ENCODE measurements around the gene DAG1. TPM values are rescaled to one million over a fixed set of nuclear protein-coding genes. Genes with fewer than 3 reads are reported as not detected.

Gene DAG1
- total and polyA plus RNA-seq, 10 of the 15 experiments (the other 5 are each of a cell fraction or from before 2014, with no cell fraction given): 0.33 to 16.3 (median 9.2) TPM

DNA sequence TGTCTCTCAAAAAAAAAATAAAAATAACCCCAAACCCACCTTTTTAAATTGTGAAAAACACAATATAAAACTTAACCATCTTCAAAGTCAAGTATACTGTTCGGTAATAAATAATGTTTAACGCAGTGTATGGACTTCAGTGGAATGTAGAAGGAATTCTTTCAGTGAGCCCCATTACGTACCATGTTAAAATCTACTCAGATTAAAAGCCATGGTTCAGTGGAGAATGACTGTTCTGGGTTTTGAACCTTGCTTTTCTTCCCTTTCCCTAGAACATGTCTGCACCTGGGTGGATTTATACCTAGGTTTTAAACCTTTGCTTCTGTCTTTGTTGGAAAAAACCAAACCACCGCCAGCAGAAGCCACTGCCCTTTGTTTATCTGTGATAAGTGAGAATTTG is 27.5 kb downstream of the DAG1 start:
- no peak overlapping the region for H3K4me2 ChIP-seq (ENCODE audit: control insufficient read depth, insufficient read depth)
- no peak for DNase-seq (ENCODE audit: low read depth, low spot score)
- SMC1A ChIA-PET (ENCODE audit: uncharacterized antibody, unreplicated experiment): interaction anchor here (1.4 kb wide), 1 partner anchor 174 kb away, joined by 3 read pairs; no protein-coding TSS in a partner anchor
- no peaks in the 10 kb centered on the region for H4K20me1 ChIP-seq (ENCODE audit: control insufficient read depth, insufficient read depth)
- no peak for ATAC-seq
- BruUV-seq (replicated peaks): no TSS peak
- CTCF ChIA-PET: interaction anchor here (1.2 to 3.0 kb wide), 2 partner anchors 9 to 42 kb away, joined by 3 to 11 read pairs; no protein-coding TSS in a partner anchor
- H3K4me3 ChIP-seq: no peak overlapping the region
- peaks cover 7% of the 10 kb centered on the region for H3K4me1 ChIP-seq (ENCODE audit: control insufficient read depth, insufficient read depth, low read length)
- no peaks in the 10 kb centered on the region for H3K27me3 ChIP-seq (replicated peaks in 1 of 2; ENCODE audit: control insufficient read depth in 2 of 2, insufficient read depth in 2 of 2, low read length in 1 of 2)
- no peak overlapping the region for H2AFZ ChIP-seq (ENCODE audit: control insufficient read depth, low read depth, low read length)
- in situ Hi-C loops (cut with MboI) (no loop called here), intact Hi-C loops (cut with micrococcal nuclease; ENCODE audit: unreplicated experiment) (no loop called here)
- H3K79me2 ChIP-seq (ENCODE audit: control insufficient read depth, insufficient read depth, low read length): no peaks in the 10 kb centered on the region
- no peaks in the 10 kb centered on the region; a peak in 1 of 4 replicates for H3K36me3 ChIP-seq (ENCODE audit: control insufficient read depth in 2 of 2, insufficient read depth in 2 of 2, low read length in 1 of 2)
- FAIRE-seq: no peak
- H3K9me3 ChIP-seq (replicated peaks; ENCODE audit: control insufficient read depth, insufficient read depth, low read length): no peaks in the 10 kb centered on the region
- H3K9ac ChIP-seq (ENCODE audit: control insufficient read depth, insufficient read depth, low read length): no peak overlapping the region
- WGBS (ENCODE audit: insufficient coverage, insufficient replicate concordance, low lambda C conversion rate, missing lambda C conversion rate): 97% methylated on average over 4 of the region's 4 CpGs
- RAD21 ChIA-PET (ENCODE audit: unreplicated experiment): interaction anchor here (1.3 kb wide), 1 partner anchor 42 kb away, joined by 3 read pairs; no protein-coding TSS in a partner anchor
- POLR2A ChIA-PET: interaction anchor here (0.7 to 0.9 kb wide), 2 partner anchors 196 to 588 kb away, joined by 3 read pairs; no protein-coding TSS in a partner anchor
- no peak overlapping the region for H3K27ac ChIP-seq (ENCODE audit: control insufficient read depth, insufficient read depth)
- TF ChIP-seq EED (IDR thresholded peaks at IDR 0.05; ENCODE audit: low read depth) (no peak), IKZF1 (conservative IDR thresholded peaks at IDR 0.05) (no peak), SREBF1 (IDR thresholded peaks at IDR 0.05; ENCODE audit: low read length) (no peak), ZNF274 (IDR thresholded peaks at IDR 0.05; ENCODE audit: insufficient read depth, insufficient read length) (no peak), NFYA (IDR thresholded peaks at IDR 0.05; ENCODE audit: borderline replicate concordance, low read depth, low read length) (no peak), CREM (IDR thresholded peaks at IDR 0.05; ENCODE audit: low read depth) (no peak), GABPA (IDR thresholded peaks at IDR 0.05; ENCODE audit: low read depth) (no peak), CHD4 (IDR thresholded peaks at IDR 0.05) (no peak), ATF7 (IDR thresholded peaks at IDR 0.05; ENCODE audit: low read depth) (no peak), MEF2B (IDR thresholded peaks at IDR 0.05; ENCODE audit: partially characterized antibody, poor library complexity, severe bottlenecking) (no peak)
- TF ChIP-seq, protein P1, sequence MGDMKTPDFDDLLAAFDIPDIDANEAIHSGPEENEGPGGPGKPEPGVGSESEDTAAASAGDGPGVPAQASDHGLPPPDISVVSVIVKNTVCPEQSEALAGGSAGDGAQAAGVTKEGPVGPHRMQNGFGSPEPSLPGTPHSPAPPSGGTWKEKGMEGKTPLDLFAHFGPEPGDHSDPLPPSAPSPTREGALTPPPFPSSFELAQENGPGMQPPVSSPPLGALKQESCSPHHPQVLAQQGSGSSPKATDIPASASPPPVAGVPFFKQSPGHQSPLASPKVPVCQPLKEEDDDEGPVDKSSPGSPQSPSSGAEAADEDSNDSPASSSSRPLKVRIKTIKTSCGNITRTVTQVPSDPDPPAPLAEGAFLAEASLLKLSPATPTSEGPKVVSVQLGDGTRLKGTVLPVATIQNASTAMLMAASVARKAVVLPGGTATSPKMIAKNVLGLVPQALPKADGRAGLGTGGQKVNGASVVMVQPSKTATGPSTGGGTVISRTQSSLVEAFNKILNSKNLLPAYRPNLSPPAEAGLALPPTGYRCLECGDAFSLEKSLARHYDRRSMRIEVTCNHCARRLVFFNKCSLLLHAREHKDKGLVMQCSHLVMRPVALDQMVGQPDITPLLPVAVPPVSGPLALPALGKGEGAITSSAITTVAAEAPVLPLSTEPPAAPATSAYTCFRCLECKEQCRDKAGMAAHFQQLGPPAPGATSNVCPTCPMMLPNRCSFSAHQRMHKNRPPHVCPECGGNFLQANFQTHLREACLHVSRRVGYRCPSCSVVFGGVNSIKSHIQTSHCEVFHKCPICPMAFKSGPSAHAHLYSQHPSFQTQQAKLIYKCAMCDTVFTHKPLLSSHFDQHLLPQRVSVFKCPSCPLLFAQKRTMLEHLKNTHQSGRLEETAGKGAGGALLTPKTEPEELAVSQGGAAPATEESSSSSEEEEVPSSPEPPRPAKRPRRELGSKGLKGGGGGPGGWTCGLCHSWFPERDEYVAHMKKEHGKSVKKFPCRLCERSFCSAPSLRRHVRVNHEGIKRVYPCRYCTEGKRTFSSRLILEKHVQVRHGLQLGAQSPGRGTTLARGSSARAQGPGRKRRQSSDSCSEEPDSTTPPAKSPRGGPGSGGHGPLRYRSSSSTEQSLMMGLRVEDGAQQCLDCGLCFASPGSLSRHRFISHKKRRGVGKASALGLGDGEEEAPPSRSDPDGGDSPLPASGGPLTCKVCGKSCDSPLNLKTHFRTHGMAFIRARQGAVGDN (IDR thresholded peaks at IDR 0.05): no peak
- TF ChIP-seq, protein P2, sequence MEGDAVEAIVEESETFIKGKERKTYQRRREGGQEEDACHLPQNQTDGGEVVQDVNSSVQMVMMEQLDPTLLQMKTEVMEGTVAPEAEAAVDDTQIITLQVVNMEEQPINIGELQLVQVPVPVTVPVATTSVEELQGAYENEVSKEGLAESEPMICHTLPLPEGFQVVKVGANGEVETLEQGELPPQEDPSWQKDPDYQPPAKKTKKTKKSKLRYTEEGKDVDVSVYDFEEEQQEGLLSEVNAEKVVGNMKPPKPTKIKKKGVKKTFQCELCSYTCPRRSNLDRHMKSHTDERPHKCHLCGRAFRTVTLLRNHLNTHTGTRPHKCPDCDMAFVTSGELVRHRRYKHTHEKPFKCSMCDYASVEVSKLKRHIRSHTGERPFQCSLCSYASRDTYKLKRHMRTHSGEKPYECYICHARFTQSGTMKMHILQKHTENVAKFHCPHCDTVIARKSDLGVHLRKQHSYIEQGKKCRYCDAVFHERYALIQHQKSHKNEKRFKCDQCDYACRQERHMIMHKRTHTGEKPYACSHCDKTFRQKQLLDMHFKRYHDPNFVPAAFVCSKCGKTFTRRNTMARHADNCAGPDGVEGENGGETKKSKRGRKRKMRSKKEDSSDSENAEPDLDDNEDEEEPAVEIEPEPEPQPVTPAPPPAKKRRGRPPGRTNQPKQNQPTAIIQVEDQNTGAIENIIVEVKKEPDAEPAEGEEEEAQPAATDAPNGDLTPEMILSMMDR (IDR thresholded peaks at IDR 0.05 in 2 of 3, conservative IDR thresholded peaks at IDR 0.05 in 1 of 3; ENCODE audit: control insufficient read depth in 2 of 3, extremely low read depth in 1 of 3, insufficient read depth in 1 of 3, low read depth in 3 of 3, low read length in 3 of 3): no peak
- TF ChIP-seq, protein P3, sequence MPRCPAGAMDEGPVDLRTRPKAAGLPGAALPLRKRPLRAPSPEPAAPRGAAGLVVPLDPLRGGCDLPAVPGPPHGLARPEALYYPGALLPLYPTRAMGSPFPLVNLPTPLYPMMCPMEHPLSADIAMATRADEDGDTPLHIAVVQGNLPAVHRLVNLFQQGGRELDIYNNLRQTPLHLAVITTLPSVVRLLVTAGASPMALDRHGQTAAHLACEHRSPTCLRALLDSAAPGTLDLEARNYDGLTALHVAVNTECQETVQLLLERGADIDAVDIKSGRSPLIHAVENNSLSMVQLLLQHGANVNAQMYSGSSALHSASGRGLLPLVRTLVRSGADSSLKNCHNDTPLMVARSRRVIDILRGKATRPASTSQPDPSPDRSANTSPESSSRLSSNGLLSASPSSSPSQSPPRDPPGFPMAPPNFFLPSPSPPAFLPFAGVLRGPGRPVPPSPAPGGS (IDR thresholded peaks at IDR 0.05; ENCODE audit: borderline replicate concordance, insufficient read depth, low read depth, low read length, poor library complexity, severe bottlenecking): no peak
- TF ChIP-seq, protein P4, sequence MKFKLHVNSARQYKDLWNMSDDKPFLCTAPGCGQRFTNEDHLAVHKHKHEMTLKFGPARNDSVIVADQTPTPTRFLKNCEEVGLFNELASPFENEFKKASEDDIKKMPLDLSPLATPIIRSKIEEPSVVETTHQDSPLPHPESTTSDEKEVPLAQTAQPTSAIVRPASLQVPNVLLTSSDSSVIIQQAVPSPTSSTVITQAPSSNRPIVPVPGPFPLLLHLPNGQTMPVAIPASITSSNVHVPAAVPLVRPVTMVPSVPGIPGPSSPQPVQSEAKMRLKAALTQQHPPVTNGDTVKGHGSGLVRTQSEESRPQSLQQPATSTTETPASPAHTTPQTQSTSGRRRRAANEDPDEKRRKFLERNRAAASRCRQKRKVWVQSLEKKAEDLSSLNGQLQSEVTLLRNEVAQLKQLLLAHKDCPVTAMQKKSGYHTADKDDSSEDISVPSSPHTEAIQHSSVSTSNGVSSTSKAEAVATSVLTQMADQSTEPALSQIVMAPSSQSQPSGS (IDR thresholded peaks at IDR 0.05; ENCODE audit: low read length): no peak

Data from GM12878 (cell line).